Right lobe of liver (tissue), 6 donors: ENCODE data around the gene AFG1L. TPM values are rescaled to one million over a fixed set of nuclear protein-coding genes. Genes with fewer than 3 reads are reported as not detected.

Experiments used
- ATAC-seq, 4 donors: fragments of 200-7000 bp; cut with Tn5 transposase; one replicate each; pipeline ENCODE4 v1.9.1; 2020; ENCODE audit warnings: mild to moderate bottlenecking in 4 of 4, moderate library complexity in 4 of 4
- DNase-seq, 3 donors: peaks; one replicate each; pipeline ENCODE4 v3.0.0-alpha.2; 2020
- H3K27ac ChIP-seq, 3 donors: fragments of 200-600 bp; one replicate each; pipeline ENCODE4 v1.8.0; 2022
- H3K27me3 ChIP-seq, 2 donors: fragments of 200-600 bp; one replicate each; pipeline ENCODE4 v1.8.0; 2022
- H3K36me3 ChIP-seq, 4 donors: fragments of 200-600 bp; sonication (generic) in 1 of 4; one replicate each; pipeline versions ENCODE4 v1.5.1 to v1.8.0; 2017 to 2022; ENCODE audit warnings: control low read depth in 1 of 4
- H3K4me1 ChIP-seq, 4 donors: fragments of 200-600 bp; sonication (generic) in 1 of 4; one replicate each; pipeline versions ENCODE4 v1.5.1 to v1.8.0; 2017 to 2022; ENCODE audit warnings: control low read depth in 1 of 4
- H3K4me3 ChIP-seq, 3 donors: fragments of 200-600 bp; one replicate each; pipeline ENCODE4 v1.8.0; 2022
- H3K9me3 ChIP-seq, 4 donors: fragments of 200-600 bp; sonication (generic) in 1 of 4; one replicate each; pipeline versions ENCODE4 v1.5.1 to v1.8.0; 2017 to 2022; ENCODE audit warnings: control low read depth in 1 of 4
- CTCF ChIP-seq, 4 donors: fragments of 200-600 bp in 3 of 4; fragments of 450-650 bp in 1 of 4; IDR thresholded peaks; one replicate each; pipeline versions ENCODE4 v1.5.1 to v1.8.0; 2016 to 2022; ENCODE audit warnings: antibody characterized with exemption in 4 of 4, mild to moderate bottlenecking in 2 of 4
- POLR2A ChIP-seq: fragments of 450-650 bp; IDR thresholded peaks from one replicate; pipeline ENCODE4 v1.6.1; 2017; ENCODE audit warnings: antibody characterized with exemption, mild to moderate bottlenecking
- WGBS: methylation state at CpG from one replicate; pipeline ENCODE4 v1.1.6; 2018; ENCODE audit warnings: low coverage, low lambda C conversion rate; ENCODE audit not compliant: insufficient coverage; ENCODE audit errors: missing lambda C conversion rate; 5-methylcytosine and 5-hydroxymethylcytosine counted together
- intact Hi-C, 2 donors: fragments of 100-400 bp; cut with DNase I; formaldehyde crosslinking; loops; one replicate each; pipeline versions ENCODE4 v1.11.2 to v1.14.1; 2022
- total RNA-seq, 6 experiments: library from RNA; depleted of rRNA in 2 of 6; stranded (reverse); fragments of >200 nt in 2 of 6; fragmentation: NEBNext Ultra II Directional in 3 of 6; extraction: Animal tissue kit (Norgen Biotek cat#: 25700) in 3 of 6; gene quantifications; one replicate each; pipeline versions ENCODE4 v1.1.0 to v1.2.4, GENCODE V29; 2016 to 2023
- donor health status: DM: no; HTN: yes; CAD: no.
- donor health status: DM: no; HTN: no; CAD: no.
- donor health status: DM: no; HTN: no; CAD: no.
- donor health status: DM: no; HTN: yes; CAD: no.
- donor health status: DM: no; HTN: yes; CAD: no.

Gene AFG1L
- total RNA-seq, 6 experiments from 2014 or later: 1.5 to 5.6 (median 4.6) TPM

- 89% methylated on average over 3 of the region's 3 CpGs for WGBS
- no peak for DNase-seq
- Histone ChIP-seq H3K9me3 (no peaks in the 10 kb centered on the region), H3K27me3 (no peaks in the 10 kb centered on the region), H3K4me1 (no peaks in the 10 kb centered on the region), H3K36me3 (no peaks in the 10 kb centered on the region), H3K27ac (no peak overlapping the region), H3K4me3 (no peak overlapping the region)
- intact Hi-C loops: no loop called here
- no peak for ATAC-seq
- TF ChIP-seq CTCF (IDR thresholded peaks at IDR 0.05) (no peak), POLR2A (no peak)
These were observed 42.1 kb downstream of the AFG1L start for GRCh38 chr6:108336971-108337370.

DNA sequence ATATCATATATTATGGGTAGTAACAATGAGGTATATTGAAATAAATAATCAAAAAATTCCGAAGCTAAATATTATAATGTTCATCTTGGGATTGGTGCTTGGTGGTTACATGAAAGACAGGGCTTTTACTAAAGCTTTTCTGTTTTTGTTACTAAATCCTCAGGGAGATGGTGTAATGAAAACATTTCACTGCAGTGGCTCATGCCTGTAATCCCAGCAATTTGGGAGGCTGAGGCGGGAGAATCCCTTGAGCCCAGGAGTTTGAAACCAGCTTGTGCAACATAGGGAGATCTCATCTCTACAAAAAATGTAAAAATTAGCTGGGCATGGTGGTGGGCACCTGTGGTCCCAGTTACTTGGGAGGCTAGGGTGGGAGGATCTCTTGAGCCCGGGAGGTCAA is 42.9 kb downstream of the AFG1L start:
- H3K9me3 ChIP-seq: no peaks in the 10 kb centered on the region
- H3K27me3 ChIP-seq: no peaks in the 10 kb centered on the region
- intact Hi-C loops: no loop called here
- H3K4me1 ChIP-seq: no peaks in the 10 kb centered on the region
- no peak overlapping the region for H3K27ac ChIP-seq
- no peaks in the 10 kb centered on the region for H3K36me3 ChIP-seq
- ATAC-seq: no peak
- 100% methylated on average over 3 of the region's 3 CpGs for WGBS
- DNase-seq: no peak
- no peak for TF ChIP-seq CTCF (IDR thresholded peaks at IDR 0.05)
- TF ChIP-seq POLR2A: no peak
- H3K4me3 ChIP-seq: no peak overlapping the region

DNA sequence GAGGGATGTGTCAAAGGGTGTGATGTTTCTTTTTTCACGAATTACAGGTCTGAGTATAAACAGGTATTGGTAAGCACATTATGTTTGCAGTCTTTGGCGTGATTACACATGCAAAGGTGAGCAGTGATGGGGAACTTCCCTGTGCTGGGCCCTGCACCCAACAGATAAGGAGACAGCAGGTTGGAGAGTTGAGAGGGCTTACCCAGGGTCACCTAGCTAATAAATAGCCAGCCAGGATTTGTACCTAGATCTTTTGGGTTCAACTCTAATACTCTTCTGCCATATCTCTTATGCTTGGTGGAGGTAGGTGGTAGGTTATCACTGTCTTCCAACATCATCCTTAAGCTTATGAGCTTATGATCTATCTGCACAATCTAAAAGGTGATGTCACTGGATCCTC is 46.5 kb downstream of the AFG1L start:
- Histone ChIP-seq H3K4me3 (no peak overlapping the region), H3K9me3 (no peaks in the 10 kb centered on the region), H3K36me3 (no peaks in the 10 kb centered on the region), H3K27ac (no peak overlapping the region), H3K4me1 (no peaks in the 10 kb centered on the region), H3K27me3 (no peaks in the 10 kb centered on the region)
- DNase-seq (no peak), ATAC-seq (peak in 2 of 4 donors; percentile 36 to 64)
- WGBS: 31% methylated on average over 2 of the region's 2 CpGs
- intact Hi-C loops: no loop called here
- TF ChIP-seq CTCF (IDR thresholded peaks at IDR 0.05) (no peak), POLR2A (no peak)

DNA sequence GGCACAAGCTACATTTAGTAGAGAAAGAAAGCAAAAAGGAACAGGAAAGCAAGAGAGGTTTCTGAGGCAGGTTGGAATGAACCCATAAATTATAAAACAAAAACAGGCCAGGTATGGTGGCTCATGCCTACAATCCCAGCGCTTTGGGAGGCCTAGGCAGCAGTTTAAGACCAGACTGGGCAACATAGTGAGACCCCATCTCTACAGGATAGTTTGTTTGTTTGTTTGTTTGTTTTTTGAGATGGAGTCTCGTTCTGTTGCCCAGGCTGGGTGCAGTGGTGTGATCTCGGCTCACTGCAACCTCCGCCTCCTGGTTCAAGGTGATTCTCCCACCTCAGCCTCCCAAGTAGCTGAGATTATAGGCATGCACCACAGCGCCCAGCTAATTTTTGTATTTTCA is 49.0 kb downstream of the AFG1L start:
- Histone ChIP-seq H3K4me1 (no peaks in the 10 kb centered on the region), H3K36me3 (no peaks in the 10 kb centered on the region), H3K27me3 (no peaks in the 10 kb centered on the region), H3K4me3 (no peak overlapping the region), H3K27ac (no peak overlapping the region), H3K9me3 (no peaks in the 10 kb centered on the region)
- intact Hi-C loops: no loop called here
- ATAC-seq (no peak), DNase-seq (no peak)
- no peak for TF ChIP-seq CTCF (IDR thresholded peaks at IDR 0.05)
- TF ChIP-seq POLR2A: no peak
- 100% methylated on average over 4 of the region's 5 CpGs for WGBS
